NB4 (cell line): ENCODE measurements around the gene CTTN.

ENCODE experiments used
- DNase-seq: peaks from one replicate; pipeline ENCODE4 v3.0.0; 2010; ENCODE audit warnings: low read depth
- H3K4me3 ChIP-seq: one replicate; pipeline ENCODE4 v1.5.1; 2011; ENCODE audit warnings: mild to moderate bottlenecking, low read depth, low read length, moderate library complexity
- MYC ChIP-seq: IDR thresholded peaks from 2 replicates; pipeline ENCODE4 v1.6.1; 2011; ENCODE audit warnings: low read depth, low read length
- POLR2A ChIP-seq: IDR thresholded peaks from 2 replicates; pipeline ENCODE4 v1.6.1; 2011; ENCODE audit warnings: mild to moderate bottlenecking; ENCODE audit not compliant: insufficient read length; ENCODE audit errors: extremely low read depth
- TF ChIP-seq, protein P1 (sequence below): IDR thresholded peaks from 2 replicates; pipeline ENCODE4 v1.6.1; 2011; ENCODE audit warnings: low read depth, low read length
- TF ChIP-seq, protein P2 (sequence below): IDR thresholded peaks from one replicate; pipeline ENCODE4 v1.5.1; 2012; ENCODE audit warnings: low read depth, low read length

The CTTN gene

DNA sequence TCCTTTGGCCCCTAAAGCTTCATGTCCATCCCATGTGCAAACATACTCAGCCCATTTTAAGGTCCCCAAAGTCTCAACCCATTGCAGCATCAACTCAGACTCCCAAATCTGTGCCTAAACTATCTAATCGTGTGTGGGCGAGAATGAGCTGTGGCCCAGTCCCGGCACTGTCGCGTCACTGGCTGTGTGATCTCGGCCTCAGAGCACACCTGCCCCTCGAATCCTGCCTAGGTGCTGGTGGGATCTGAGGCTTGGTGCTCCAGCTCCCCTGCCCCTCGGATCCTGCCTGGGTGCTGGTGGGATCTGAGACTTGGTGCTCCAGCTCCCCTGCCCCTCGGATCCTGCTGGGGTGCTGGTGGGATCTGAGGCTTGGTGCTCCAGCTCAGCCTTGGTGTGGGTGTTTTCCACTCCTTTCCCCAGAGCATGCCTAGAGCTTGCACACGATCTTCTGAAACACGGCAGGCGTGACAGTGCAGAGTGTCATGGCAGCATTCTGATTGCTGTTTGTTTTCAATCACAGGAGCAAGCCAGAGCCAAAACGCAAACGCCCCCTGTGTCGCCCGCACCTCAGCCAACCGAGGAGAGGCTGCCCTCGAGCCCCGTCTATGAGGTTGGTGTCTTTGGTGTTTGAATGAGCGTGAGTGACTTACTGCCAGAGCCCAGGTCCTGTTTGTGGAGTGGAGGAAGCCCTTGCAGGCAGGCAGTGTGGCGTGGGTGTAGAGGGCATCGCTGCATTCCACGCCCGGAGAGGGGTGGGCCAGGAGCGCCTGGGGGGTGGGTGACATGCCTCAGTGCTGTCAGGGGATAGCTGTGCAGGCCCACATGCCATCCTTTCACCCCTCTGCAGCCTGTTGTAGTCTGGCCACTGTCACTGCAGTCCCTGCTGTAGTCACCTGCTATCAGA, 32.6 kb downstream of the CTTN start:
- TF ChIP-seq MYC, result no peak
- TF ChIP-seq, protein P1, sequence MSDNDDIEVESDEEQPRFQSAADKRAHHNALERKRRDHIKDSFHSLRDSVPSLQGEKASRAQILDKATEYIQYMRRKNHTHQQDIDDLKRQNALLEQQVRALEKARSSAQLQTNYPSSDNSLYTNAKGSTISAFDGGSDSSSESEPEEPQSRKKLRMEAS, result no peak
- TF ChIP-seq, protein P2, sequence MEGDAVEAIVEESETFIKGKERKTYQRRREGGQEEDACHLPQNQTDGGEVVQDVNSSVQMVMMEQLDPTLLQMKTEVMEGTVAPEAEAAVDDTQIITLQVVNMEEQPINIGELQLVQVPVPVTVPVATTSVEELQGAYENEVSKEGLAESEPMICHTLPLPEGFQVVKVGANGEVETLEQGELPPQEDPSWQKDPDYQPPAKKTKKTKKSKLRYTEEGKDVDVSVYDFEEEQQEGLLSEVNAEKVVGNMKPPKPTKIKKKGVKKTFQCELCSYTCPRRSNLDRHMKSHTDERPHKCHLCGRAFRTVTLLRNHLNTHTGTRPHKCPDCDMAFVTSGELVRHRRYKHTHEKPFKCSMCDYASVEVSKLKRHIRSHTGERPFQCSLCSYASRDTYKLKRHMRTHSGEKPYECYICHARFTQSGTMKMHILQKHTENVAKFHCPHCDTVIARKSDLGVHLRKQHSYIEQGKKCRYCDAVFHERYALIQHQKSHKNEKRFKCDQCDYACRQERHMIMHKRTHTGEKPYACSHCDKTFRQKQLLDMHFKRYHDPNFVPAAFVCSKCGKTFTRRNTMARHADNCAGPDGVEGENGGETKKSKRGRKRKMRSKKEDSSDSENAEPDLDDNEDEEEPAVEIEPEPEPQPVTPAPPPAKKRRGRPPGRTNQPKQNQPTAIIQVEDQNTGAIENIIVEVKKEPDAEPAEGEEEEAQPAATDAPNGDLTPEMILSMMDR, result no peak
- no peak for TF ChIP-seq POLR2A
- DNase-seq, result no peak
- no peak overlapping the region for H3K4me3 ChIP-seq

DNA sequence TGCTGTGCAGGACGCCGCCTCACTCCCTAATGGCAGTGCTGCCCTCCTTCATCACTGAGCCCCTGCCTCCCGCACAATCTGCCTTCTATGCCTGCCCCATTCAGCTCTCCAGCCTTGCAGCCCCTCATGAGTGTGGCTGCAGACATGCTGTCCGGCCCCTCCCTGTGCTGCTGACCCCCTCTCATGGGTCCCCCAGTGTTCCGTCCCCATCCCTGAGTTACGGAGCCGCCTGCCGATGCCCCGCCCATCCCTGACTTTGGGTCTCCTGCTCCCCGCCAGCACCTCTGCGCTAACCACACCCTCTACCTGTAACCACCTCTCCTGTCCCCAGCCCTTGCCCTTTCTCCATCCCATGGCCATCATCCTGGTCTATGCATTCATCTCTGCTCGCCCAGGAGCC, 33.3 kb downstream of the CTTN start:
- TF ChIP-seq MYC (no peak), POLR2A (no peak)
- TF ChIP-seq, protein P1, result no peak
- TF ChIP-seq, protein P2, result no peak
- H3K4me3 ChIP-seq, result no peak overlapping the region

DNA sequence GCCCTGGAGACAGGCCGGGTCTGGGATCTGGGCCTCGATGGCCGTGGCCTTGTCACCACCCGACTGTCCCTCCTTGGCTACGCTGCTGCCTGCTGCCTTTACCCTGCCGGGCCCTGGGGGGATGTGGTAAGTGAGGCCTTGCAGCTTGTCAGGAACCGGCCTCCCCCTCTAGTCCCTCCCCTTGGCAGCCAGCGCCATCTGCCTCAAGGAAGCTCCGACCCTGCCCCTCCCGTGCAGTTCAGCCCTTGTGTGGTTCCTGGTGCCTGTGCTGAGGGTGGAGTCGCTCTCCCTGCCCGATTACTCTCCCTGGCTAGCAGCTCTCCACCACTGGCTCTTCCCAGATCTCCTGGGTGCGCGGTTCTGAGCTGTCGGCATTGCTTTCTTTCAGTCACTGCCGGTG, 33.7 kb downstream of the CTTN start:
- peak; percentile 38 for DNase-seq
- TF ChIP-seq MYC, result no peak
- H3K4me3 ChIP-seq, result no peak overlapping the region

More for the DNA sequence above, 33.3 kb downstream of the CTTN start:
- DNase-seq, result no peak

DNA sequence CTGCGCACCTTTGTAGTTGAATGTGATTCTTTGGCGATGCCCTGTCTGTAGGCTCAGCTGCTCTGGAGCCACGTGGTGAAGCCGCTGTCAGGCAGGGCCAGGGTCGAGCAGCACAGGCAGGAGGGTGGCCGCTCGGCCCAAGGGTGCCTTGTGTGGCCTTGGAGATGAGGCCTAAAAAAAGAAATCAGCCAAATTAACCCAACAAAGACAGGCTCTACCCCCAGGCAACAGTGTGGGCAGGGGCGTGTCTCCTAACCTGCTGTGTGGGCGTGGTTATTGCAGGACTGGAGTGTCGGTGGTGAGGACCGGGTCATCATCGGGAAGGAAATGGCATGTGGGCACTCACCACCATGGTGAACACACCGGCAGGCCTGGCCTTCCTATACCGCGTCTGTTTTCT, 34.3 kb downstream of the CTTN start:
- no peak overlapping the region for H3K4me3 ChIP-seq
- DNase-seq, result no peak
- TF ChIP-seq MYC (no peak), POLR2A (no peak)

DNA sequence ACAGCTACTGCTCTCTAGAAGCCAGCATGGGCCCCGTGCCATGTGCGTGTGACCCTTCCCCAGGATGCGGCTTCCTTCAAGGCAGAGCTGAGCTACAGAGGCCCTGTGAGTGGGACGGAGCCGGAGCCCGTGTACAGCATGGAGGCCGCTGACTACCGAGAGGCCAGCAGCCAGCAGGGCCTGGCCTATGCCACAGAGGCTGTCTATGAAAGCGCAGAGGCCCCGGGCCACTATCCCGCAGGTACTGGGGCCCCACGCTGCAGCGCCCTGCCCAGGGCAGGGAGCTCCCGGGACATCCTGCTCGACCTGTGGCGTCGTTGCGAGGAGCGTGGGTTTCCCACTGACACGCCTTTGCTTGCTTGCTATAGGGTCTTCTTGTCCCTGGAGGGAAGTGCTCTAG, 34.7 kb downstream of the CTTN start:
- TF ChIP-seq POLR2A (no peak), MYC (no peak)
- TF ChIP-seq, protein P1, result no peak
- TF ChIP-seq, protein P2, result no peak
- no peak for DNase-seq
- H3K4me3 ChIP-seq, result no peak overlapping the region

DNA sequence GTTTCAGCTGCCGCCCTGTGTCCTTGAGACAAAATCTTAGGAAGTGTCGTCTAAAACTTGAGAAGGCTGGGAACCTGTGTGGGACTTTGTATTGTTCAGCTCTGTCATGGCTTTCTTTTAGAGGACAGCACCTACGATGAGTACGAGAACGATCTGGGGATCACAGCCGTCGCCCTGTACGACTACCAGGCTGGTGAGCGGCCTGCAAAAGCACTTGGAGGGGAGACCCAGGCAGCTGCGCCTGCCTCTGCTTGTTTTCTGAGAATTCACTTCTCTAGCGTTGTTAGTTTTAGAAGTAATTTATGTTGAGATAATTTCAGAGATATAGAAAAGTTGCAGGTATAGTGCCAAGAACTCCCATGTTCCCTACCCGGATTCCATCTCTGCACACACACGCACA, 35.2 kb downstream of the CTTN start:
- TF ChIP-seq, protein P2, result no peak
- TF ChIP-seq, protein P1, result no peak
- TF ChIP-seq MYC (no peak), POLR2A (no peak)
- no peak for DNase-seq
- H3K4me3 ChIP-seq, result no peak overlapping the region
